Adipose tissue (tissue), 3 donors: ENCODE results near the gene PHF12. TPM values are rescaled to one million over a fixed set of nuclear protein-coding genes. Genes with fewer than 3 reads are reported as not detected.

Experiments
- H3K27ac ChIP-seq: one replicate; pipeline ENCODE4 v1.5.1; 2013; ENCODE audit warnings: low read depth, low read length
- WGBS, 3 donors: extraction: QIAGEN DNeasy Blood & Tissue Kit; methylation state at CpG; one replicate each; pipeline ENCODE4 v1.1.7; 2013; 5-methylcytosine and 5-hydroxymethylcytosine counted together
- polyA plus RNA-seq, 3 donors: library from polyadenylated mRNA; stranded (reverse); fragments of 200-250 nt; gene quantifications; one replicate each; pipeline ENCODE4 v1.2.3, GENCODE V29; 2013
- donor health status: healthy with polysubstance abuse.
- donor health status: Bipolar disorder and iron deficiency.
- donor health status: healthy.

Gene PHF12
- 10 to 100 TPM; 13.5 to 17.2 (median 14.0) TPM for polyA plus RNA-seq

GRCh38 chr17:28951428-28951990 is at the start of gene PHF12:
TSS of gene PHF12 (minus strand) at chr17:28951518. CDS start at chr17:28950960, 558 bp downstream.
- WGBS, 3 donors, result 0 to 1% (median 1%) methylated on average over 47 to 51 of the region's 51 CpGs
- H3K27ac ChIP-seq, result peak within 1 kb of the TSS; percentile 88

- no peak overlapping the region for H3K27ac ChIP-seq
- WGBS, 3 donors, result 83 to 88% (median 85%) methylated on average over 5 of the region's 5 CpGs
Observed at GRCh38 chr17:29000973-29001372, 49.7 kb upstream of the PHF12 start.

GRCh38 chr17:28999206-28999605 is 47.9 kb upstream of the PHF12 start:
- WGBS, 3 donors, result 40 to 62% (median 48%) methylated on average over 5 of the region's 5 CpGs
- no peak overlapping the region for H3K27ac ChIP-seq

GRCh38 chr17:28997806-28998205 is 46.5 kb upstream of the PHF12 start:
- H3K27ac ChIP-seq, result no peak overlapping the region
- WGBS, 3 donors, result 79 to 97% (median 84%) methylated on average over 1 of the region's 1 CpG

GRCh38 chr17:28996554-28997096 is 45.3 kb upstream of the PHF12 start:
- no peak overlapping the region for H3K27ac ChIP-seq
- 56 to 59% (median 58%) methylated on average over 5 of the region's 5 CpGs for WGBS, 3 donors

- H3K27ac ChIP-seq, result no peak overlapping the region
- 75 to 90% (median 87%) methylated on average over 13 of the region's 13 CpGs for WGBS, 3 donors
Observed at GRCh38 chr17:28993645-28994426, 42.5 kb upstream of the PHF12 start.

GRCh38 chr17:28992625-28993600 is 41.6 kb upstream of the PHF12 start:
- no peak overlapping the region for H3K27ac ChIP-seq
- WGBS, 3 donors, result 71 to 74% (median 73%) methylated on average over 11 of the region's 11 CpGs

GRCh38 chr17:28992185-28992584 is 40.9 kb upstream of the PHF12 start:
- no peak overlapping the region for H3K27ac ChIP-seq
- 62 to 80% (median 74%) methylated on average over 7 of the region's 7 CpGs for WGBS, 3 donors

GRCh38 chr17:28991779-28992178 is 40.5 kb upstream of the PHF12 start:
- H3K27ac ChIP-seq, result no peak overlapping the region
- WGBS, 3 donors, result 63 to 71% (median 67%) methylated on average over 8 of the region's 8 CpGs

GRCh38 chr17:28989028-28989427 is 37.7 kb upstream of the PHF12 start:
- no peak overlapping the region for H3K27ac ChIP-seq

GRCh38 chr17:28988475-28988874 is 37.2 kb upstream of the PHF12 start:
- H3K27ac ChIP-seq, result no peak overlapping the region
- WGBS, 3 donors, result 96 to 100% (median 100%) methylated on average over 1 of the region's 1 CpG

- H3K27ac ChIP-seq, result no peak overlapping the region
- WGBS, 3 donors, result 84 to 90% (median 86%) methylated on average over 15 of the region's 15 CpGs
Observed at GRCh38 chr17:28986714-28987655, 35.7 kb upstream of the PHF12 start.

GRCh38 chr17:28985950-28986713 is 34.8 kb upstream of the PHF12 start:
- 33 to 40% (median 39%) methylated on average over 33 to 36 of the region's 36 CpGs for WGBS, 3 donors
- H3K27ac ChIP-seq, result no peak overlapping the region

- no peak overlapping the region for H3K27ac ChIP-seq
- 55 to 65% (median 57%) methylated on average over 7 of the region's 7 CpGs for WGBS, 3 donors
Observed at GRCh38 chr17:28983286-28984230, 32.2 kb upstream of the PHF12 start.

GRCh38 chr17:28982131-28982793 is 30.9 kb upstream of the PHF12 start:
- 37 to 75% (median 40%) methylated on average over 11 of the region's 11 CpGs for WGBS, 3 donors
- H3K27ac ChIP-seq, result peak overlapping the region; percentile 32
